Measurements from ENCODE around the gene CHPF.

CHPF gene

GRCh38 chr2:219491278-219491963, 52.2 kb downstream of the CHPF start:
- Histone ChIP-seq H3K9ac (ENCODE audit: low read depth in 1 of 2, low read length in 2 of 2) (no peak overlapping the region), H3K9me3 (ENCODE audit: control insufficient read depth in 2 of 2, low read length in 2 of 2) (no peaks in the 10 kb centered on the region), H3K36me3 (ENCODE audit: control insufficient read depth in 2 of 2, insufficient read depth in 2 of 2, low read length in 2 of 2) (no peaks in the 10 kb centered on the region), H3K27me3 (ENCODE audit: control insufficient read depth in 2 of 2, insufficient read depth in 2 of 2, low read length in 2 of 2) (peaks cover 28 to 31% of the 10 kb centered on the region in 2 donors), H3K27ac (ENCODE audit: low read depth in 2 of 2, low read length in 2 of 2) (no peak overlapping the region), H3K4me1 (ENCODE audit: control insufficient read depth in 2 of 2, insufficient read depth in 2 of 2, low read length in 2 of 2) (peaks cover 0 to 2% of the 10 kb centered on the region in 2 donors), H3K4me3 (ENCODE audit: low read length in 2 of 2) (no peak overlapping the region)

DNA sequence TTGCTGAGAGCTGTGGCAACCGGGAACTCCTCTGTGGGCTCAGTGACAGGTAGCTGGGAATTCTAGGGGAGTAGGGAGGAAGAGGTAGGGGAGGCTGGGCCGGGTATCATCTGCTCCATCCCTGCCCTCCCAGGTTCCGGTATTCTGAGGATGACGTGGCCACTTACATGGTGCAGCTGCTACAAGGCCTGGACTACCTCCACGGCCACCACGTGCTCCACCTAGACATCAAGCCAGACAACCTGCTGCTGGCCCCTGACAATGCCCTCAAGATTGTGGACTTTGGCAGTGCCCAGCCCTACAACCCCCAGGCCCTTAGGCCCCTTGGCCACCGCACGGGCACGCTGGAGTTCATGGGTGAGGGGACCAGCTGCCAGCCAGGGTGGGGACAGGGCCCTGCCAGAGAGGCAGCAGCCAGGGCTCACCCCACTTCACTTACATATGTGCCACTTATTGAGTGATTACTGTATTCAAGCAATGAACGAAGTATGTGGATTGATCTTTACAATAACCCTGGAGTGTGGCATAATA, 52.9 kb downstream of the CHPF start:
- peaks cover 0 to 2% of the 10 kb centered on the region in 2 donors for H3K4me1 ChIP-seq (ENCODE audit: control insufficient read depth in 2 of 2, insufficient read depth in 2 of 2, low read length in 2 of 2)
- H3K27me3 ChIP-seq (ENCODE audit: control insufficient read depth in 2 of 2, insufficient read depth in 2 of 2, low read length in 2 of 2) = peaks cover 24 to 31% of the 10 kb centered on the region in 2 donors
- H3K36me3 ChIP-seq (ENCODE audit: control insufficient read depth in 2 of 2, insufficient read depth in 2 of 2, low read length in 2 of 2) = no peaks in the 10 kb centered on the region
- H3K9ac ChIP-seq (ENCODE audit: low read depth in 1 of 2, low read length in 2 of 2) = no peak overlapping the region
- H3K4me3 ChIP-seq (ENCODE audit: low read length in 2 of 2) = no peak overlapping the region
- H3K9me3 ChIP-seq (ENCODE audit: control insufficient read depth in 2 of 2, low read length in 2 of 2) = no peaks in the 10 kb centered on the region
- H3K27ac ChIP-seq (ENCODE audit: low read depth in 2 of 2, low read length in 2 of 2) = no peak overlapping the region

DNA sequence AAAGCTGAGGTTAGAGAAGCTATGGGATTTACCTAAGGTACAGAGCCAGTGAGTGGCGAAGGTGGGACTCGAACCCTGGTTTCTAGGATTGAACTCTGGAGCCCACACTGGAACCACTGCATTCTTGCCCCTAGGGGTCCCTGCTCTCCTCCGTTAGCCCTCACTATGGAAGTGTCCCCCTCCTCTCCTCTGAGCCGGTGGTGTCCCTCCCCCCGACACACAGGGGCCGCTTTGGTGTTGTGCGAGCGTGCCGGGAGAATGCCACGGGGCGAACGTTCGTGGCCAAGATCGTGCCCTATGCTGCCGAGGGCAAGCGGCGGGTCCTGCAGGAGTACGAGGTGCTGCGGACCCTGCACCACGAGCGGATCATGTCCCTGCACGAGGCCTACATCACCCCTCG, 53.4 kb downstream of the CHPF start:
- H3K4me1 ChIP-seq (ENCODE audit: control insufficient read depth in 2 of 2, insufficient read depth in 2 of 2, low read length in 2 of 2) = no peaks in the 10 kb centered on the region
- H3K9ac ChIP-seq (ENCODE audit: low read depth in 1 of 2, low read length in 2 of 2) = no peak overlapping the region
- no peak overlapping the region for H3K4me3 ChIP-seq (ENCODE audit: low read length in 2 of 2)
- peaks cover 24 to 33% of the 10 kb centered on the region in 2 donors for H3K27me3 ChIP-seq (ENCODE audit: control insufficient read depth in 2 of 2, insufficient read depth in 2 of 2, low read length in 2 of 2)
- H3K9me3 ChIP-seq (ENCODE audit: control insufficient read depth in 2 of 2, low read length in 2 of 2) = no peaks in the 10 kb centered on the region
- H3K36me3 ChIP-seq (ENCODE audit: control insufficient read depth in 2 of 2, insufficient read depth in 2 of 2, low read length in 2 of 2) = no peaks in the 10 kb centered on the region
- H3K27ac ChIP-seq (ENCODE audit: low read depth in 2 of 2, low read length in 2 of 2) = no peak overlapping the region

DNA sequence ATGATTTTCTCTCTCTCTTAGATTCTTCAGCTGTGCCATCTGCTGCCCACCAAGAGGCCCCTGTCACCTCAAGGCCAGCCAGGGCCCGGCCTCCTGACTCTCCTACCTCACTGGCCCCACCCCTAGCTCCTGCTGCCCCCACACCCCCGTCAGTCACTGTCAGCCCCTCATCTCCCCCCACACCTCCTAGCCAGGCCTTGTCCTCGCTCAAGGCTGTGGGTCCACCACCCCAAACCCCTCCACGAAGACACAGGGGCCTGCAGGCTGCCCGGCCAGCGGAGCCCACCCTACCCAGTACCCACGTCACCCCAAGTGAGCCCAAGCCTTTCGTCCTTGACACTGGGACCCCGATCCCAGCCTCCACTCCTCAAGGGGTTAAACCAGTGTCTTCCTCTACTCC, 54.3 kb downstream of the CHPF start:
- Histone ChIP-seq H3K27me3 (ENCODE audit: control insufficient read depth in 2 of 2, insufficient read depth in 2 of 2, low read length in 2 of 2) (peaks cover 19 to 30% of the 10 kb centered on the region in 2 donors), H3K4me3 (ENCODE audit: low read length in 2 of 2) (no peak overlapping the region), H3K9ac (ENCODE audit: low read depth in 1 of 2, low read length in 2 of 2) (no peak overlapping the region), H3K27ac (ENCODE audit: low read depth in 2 of 2, low read length in 2 of 2) (no peak overlapping the region), H3K9me3 (ENCODE audit: control insufficient read depth in 2 of 2, low read length in 2 of 2) (no peaks in the 10 kb centered on the region), H3K4me1 (ENCODE audit: control insufficient read depth in 2 of 2, insufficient read depth in 2 of 2, low read length in 2 of 2) (peaks cover 1 to 2% of the 10 kb centered on the region in 2 donors), H3K36me3 (ENCODE audit: control insufficient read depth in 2 of 2, insufficient read depth in 2 of 2, low read length in 2 of 2) (no peaks in the 10 kb centered on the region)
